GM18951 (cell line): ENCODE data around the gene SPRTN.
"Not testable (repeated sequence)": the region's sequence is repeated elsewhere in the genome, so short reads cannot be mapped to it uniquely, and the experiment has no call there.

Experiments used
- POLR2A ChIP-seq: IDR thresholded peaks from 4 replicates; pipeline ENCODE4 v1.6.1; 2011; ENCODE audit warnings: mild to moderate bottlenecking; ENCODE audit not compliant: insufficient read length, insufficient read depth; ENCODE audit errors: extremely low read depth
- in situ Hi-C: fragments of 300-500 bp; cut with MboI; formaldehyde crosslinking; loops from one replicate; pipeline ENCODE4 v1.12.0; 2022; ENCODE audit warnings: low sequenced_read_pairs, mixed read lengths, inconsistent platforms; ENCODE audit not compliant: unreplicated experiment

SPRTN gene

DNA sequence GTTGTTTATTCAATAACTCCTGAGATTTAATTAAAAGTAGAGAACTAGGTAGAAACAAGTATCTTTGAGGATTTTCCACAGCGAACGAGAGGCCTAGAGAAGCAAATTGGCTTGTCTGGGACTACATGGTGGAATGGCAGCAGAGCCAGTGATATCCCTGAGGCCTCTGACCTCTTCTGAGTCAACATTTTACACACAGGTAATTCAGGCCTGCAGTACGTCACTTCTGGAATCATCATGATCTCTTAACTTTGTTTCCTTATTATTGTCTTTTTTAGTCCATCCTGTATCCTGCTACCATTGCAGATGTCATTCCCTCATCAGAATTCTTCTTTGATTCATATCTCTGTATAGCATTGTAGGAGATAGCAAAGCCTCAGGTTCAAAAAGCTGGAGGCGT lies 9.9 kb downstream of the SPRTN start:
- in situ Hi-C loops: no loop called here
- no peak for TF ChIP-seq POLR2A

DNA sequence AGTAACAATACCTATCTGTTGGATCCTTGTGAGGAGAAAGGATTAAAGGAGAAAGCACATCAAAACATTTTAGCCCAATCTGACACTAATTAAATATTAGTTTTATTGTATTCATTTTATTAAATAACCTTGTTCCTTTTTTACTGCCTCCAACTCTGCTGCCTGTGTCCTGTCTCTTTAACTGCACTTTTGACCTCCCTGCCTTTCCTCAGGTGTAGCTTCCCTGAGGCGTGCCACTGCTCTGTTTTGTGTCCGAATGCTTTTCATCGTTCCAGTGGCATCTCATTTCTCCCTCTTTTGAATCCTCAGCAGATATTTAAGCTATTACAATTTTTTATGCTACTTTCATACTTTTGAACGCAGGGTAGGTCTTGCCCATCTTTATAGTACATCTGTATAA lies 10.3 kb downstream of the SPRTN start:
- TF ChIP-seq POLR2A: no peak
- in situ Hi-C loops: no loop called here

DNA sequence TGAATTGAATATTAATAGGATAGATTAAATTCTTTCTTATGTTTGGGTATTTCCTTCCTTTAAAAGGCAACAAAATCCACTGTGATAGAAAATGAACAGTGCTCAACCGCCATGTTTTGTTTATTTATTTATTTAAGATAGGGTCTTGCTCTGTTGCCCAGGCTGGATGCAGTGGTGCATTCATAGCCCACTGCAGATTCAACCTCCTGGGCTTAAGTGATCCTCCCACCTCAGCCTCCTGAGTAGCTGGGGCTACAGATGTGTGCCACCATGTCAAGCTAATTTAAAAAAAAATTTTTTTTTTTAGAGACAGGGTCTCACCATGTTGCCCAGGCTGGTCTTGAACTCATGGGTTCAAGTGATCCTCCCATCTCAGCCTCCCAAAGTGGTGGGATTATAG lies 10.8 kb downstream of the SPRTN start:
- in situ Hi-C loops: not testable (repeated sequence)

DNA sequence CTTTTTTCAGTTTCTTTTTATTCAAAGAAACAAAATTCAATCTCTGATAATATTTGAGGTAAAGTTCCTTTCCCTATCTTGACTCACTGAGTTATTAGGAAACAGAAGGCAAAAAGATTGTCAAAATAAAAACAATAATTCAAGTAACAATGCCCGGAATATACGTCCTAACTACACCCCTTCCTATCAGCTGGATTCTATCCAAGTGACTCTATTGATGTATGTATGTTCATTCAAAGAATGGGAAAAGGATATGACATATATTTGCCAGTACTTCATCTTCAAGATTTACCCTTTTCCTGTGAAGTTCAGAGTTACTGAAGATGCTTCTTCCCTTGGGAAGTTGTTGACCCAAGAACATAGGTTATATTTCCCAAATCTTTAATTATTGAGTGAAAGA lies 13.7 kb downstream of the SPRTN start:
- in situ Hi-C loops: loop anchor here (10.0 kb wide), 1 partner anchor 223 kb away; no protein-coding TSS in a partner anchor

DNA sequence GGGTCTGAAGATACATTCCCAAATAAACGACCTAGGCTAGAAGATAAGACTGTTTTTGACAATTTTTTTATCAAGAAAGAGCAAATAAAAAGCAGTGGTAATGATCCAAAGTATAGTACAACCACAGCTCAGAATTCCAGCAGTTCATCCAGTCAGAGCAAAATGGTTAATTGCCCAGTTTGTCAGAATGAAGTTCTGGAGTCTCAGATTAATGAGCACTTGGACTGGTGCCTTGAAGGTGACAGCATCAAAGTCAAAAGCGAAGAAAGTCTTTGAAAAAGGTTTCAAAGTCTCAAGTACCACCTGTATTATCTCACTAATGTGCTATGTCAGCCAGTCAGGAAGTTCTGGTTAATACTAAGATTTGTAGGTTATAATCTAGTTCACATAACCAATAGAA lies 15.0 kb downstream of the SPRTN start:
- TF ChIP-seq POLR2A: no peak
- in situ Hi-C loops: loop anchor here (10.0 kb wide), 1 partner anchor 222 kb away; no protein-coding TSS in a partner anchor

More for the DNA sequence above, 13.7 kb downstream of the SPRTN start:
- no peak for TF ChIP-seq POLR2A

DNA sequence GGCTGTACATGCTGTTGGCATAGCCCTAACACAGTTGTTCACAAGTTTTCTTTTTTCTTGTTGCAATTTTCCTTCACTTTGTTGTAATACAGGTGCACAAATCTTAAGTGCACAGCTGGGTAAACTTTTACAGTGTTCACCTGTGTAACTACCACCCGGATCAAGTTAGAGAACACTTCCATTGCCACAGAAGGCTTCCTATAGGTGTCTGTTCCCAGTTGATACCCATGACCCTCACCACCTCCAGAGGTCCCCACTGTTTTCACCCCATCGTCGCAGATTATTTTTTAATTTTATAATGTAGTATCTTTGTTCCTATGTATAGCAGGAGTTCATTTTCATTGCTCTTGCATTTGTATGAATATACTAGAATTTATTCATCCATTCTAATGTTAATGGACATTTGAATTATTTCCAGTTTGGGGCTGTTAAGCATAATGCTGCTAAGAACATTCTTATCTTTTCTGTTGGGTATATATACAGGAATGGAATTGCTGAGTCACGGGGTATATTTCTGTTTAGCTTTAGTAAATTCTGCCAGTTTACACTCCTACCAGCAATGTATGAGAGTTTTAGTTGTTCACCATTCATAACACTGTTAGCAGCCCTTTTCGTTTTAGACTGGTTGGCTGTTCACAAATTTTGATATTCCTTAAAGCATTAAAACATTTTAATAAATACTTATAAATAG lies 16.4 kb downstream of the SPRTN start:
- in situ Hi-C loops: loop anchor here (5.0 to 10.0 kb wide), 2 partner anchors 220 to 248 kb away; no protein-coding TSS in a partner anchor
- no peak for TF ChIP-seq POLR2A

DNA sequence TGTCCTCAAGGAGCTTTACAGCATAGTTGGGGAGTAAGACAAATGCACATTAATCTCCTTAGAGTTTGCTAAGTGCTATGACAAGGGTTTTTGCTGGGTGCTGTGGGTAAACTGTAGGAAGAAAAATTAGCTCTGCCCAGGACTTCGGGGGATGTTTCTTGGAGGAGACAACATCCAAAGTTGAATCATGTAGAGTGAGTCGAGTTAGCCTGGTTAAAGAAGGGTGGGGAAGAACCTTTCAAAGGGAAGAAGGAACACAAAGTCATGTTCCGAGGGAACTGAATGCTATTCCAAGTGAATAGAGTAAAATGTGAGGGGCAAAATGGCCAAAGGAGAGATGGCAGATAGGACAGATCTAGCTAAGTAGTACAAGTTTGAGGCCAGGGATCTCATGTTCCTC lies 17.1 kb downstream of the SPRTN start:
- in situ Hi-C loops: loop anchor here (5.0 to 10.0 kb wide), 2 partner anchors 220 to 247 kb away; no protein-coding TSS in a partner anchor
- TF ChIP-seq POLR2A: no peak

DNA sequence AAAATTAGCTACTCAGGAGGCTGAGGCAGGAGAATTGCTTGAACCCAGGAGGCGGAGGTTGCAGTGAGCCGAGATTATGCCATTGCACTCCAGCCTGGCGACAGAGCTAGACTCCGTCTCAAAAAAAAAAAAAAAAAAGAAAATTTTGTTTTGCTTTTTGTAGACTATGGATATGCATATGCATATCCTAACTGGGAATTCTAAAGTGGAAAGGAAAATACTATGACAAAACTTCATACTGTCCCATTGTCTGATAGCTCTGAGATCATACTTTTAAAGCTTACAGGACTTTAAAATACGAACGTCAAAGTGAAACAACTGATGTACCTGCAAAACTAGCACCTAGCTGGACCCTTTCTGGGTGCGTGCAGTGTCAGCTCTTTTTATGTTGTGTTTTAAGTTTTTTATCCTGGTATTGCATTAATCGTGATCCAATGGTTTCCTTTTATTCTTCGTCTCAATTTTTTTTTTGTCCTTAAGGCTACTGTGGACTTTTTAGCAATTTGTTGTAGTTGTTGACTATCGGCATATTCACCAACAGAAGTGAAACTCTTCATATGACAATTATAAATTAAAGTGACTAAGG lies 19.2 kb downstream of the SPRTN start:
- in situ Hi-C loops: loop anchor here (5.0 to 10.0 kb wide), 2 partner anchors 218 to 245 kb away; no protein-coding TSS in a partner anchor

DNA sequence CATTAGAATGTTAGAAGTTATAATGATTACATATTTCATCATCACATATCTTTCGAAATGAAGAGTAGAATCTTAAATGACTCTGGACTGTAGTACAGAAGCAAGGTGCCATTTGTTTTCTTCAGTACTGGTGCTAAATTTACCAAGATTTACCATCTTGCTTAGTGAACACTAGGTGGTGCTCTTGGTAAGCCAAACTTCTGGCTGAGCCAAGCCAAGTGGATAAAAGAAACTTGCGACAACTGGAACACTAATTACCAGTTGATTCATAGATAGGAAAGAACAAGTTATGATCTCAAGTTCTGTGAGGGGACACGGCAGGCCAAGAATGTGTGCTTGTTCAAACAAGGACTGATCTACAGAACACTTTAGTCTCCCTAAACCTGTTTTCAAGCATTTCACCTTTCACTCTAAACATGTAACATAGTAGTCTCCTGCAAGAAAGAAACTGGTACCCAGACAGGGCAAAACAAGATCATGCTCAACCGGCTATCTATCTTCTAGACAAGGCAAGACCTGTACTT lies 19.8 kb downstream of the SPRTN start:
- in situ Hi-C loops: loop anchor here (5.0 to 10.0 kb wide), 2 partner anchors 217 to 244 kb away; no protein-coding TSS in a partner anchor
- TF ChIP-seq POLR2A: no peak

More for the DNA sequence above, 19.2 kb downstream of the SPRTN start:
- TF ChIP-seq POLR2A: no peak

DNA sequence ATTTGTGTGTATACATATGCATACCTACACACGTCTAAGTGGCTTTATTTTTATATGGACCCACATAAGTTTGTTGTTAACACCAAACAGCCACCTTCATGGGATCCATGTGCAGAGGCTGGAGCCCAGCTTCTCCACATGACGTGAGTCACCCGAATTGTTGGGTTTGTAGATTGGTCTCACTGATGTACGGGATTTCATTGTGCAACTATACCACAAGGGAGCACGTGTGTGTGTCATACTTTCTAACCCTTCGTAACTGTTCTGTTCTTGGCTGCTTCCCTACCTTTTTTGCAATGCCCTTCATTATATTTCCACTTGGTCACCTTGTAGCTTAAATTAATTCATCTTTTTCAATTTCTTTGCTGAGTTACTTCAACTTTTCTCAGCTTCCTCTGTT lies 21.0 kb downstream of the SPRTN start:
- TF ChIP-seq POLR2A: no peak
- in situ Hi-C loops: loop anchor here (5.0 to 10.0 kb wide), 2 partner anchors 216 to 243 kb away; no protein-coding TSS in a partner anchor

DNA sequence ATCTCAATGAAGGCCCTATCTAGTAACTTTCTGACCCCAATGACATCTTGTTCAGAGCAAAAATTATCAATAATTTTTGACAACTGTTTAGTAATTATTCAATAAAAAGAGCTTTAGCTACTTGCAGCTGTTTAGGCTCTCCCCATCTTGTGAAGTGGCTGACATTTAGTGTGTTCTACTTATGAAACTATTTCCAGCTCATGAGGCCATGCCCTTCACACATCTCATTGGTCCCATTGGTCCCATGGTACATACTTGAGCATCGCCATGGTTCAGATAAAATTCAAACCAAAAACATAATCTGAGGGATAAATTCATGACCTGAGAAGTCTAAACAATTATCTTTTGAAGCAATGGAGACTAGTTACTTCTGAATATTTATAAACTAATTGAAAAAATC lies 24.2 kb downstream of the SPRTN start:
- TF ChIP-seq POLR2A: no peak

DNA sequence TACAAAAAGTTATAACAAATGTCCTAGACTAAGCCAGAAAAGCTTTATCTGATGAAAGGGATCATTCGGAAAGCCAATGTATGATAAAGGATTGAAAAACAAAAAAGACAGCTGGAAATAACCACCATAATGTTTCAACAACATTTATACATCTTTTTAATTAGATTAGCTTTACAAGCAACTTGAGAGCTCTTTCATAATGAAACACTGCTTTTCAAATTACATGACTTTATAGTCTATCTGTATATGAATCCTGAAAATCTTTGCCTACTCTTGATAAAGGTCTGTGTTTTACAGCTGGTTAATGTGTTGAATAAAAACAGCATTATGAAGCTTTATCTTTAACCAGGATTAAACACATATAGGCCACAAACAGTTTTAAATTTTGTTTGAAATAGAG lies 25.5 kb downstream of the SPRTN start:
- no peak for TF ChIP-seq POLR2A
- in situ Hi-C loops: no loop called here

More for the DNA sequence above, 24.2 kb downstream of the SPRTN start:
- in situ Hi-C loops: no loop called here

DNA sequence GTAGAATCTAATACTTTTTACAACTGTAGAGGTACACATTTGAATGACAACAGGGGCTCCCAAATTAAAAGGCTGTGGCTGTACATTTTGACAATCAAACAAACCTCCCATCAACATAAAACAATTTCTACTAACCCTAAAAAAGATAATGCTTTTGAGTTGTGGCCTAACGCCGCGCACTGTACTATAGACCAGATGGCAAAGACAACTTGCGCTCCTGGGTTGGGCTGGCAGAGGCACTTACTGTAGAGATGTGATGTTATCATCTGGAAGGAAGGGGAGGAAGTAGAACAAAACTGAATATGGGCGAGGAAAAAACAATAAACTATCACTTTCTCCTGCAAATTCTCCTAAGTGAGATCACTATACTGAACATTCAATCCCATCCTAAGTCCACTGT lies 26.1 kb downstream of the SPRTN start:
- in situ Hi-C loops: no loop called here

DNA sequence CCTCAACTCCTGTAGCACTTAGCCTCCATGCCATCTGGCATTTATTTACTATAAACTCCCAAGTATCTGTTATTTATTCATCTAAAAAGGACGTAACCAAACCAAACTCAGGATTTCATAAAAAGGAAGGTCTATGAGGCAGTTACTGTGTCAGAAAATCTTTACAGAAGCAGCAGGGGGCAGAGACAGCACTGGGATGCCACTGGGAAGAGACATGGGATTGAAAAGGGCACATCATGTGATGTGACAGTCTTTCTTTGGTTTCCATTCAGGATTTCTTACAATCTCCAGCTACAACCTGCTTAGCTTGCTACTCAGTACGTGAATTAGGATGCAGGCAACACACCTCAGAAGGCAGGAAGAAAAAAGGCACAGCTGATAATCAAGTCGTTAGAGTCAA lies 31.2 kb downstream of the SPRTN start:
- in situ Hi-C loops: no loop called here
- TF ChIP-seq POLR2A: no peak

More for the DNA sequence above, 26.1 kb downstream of the SPRTN start:
- TF ChIP-seq POLR2A: no peak
